ENCODE data around the gene TRIM9.

TRIM9 gene

DNA sequence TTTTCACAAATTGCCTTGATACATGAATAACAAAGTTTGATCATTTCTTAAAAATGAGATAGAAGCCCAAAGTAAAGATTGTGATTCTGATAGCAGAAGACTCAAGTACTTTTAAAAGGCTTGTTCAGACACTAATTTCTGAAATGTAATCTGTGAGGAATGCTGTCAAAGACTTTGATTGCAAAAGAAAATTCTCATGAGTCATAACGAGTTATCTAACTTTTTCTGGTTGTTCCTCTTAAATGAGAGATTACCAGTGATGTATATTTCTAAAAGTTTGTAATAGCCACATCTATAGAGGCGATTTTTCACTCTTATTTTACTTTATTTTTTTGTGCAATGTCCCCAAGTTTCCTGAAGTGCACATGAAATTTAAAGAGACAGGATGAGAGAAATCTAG lies 157.6 kb downstream of the TRIM9 start:
- H3K4me1 ChIP-seq (ENCODE audit: low read length), result peaks cover 16% of the 10 kb centered on the region
- H3K79me2 ChIP-seq (ENCODE audit: low read length), result no peaks in the 10 kb centered on the region
- no peaks in the 10 kb centered on the region for H3K27me3 ChIP-seq (ENCODE audit: low read depth, low read length)
- H3K4me2 ChIP-seq (ENCODE audit: low read length), result peak overlapping the region; percentile 4
- no peak overlapping the region for H3K9ac ChIP-seq (ENCODE audit: low read length)
- H3K27ac ChIP-seq (ENCODE audit: low read length), result no peak overlapping the region
- H3K9me3 ChIP-seq (ENCODE audit: insufficient read depth, low read length), result no peaks in the 10 kb centered on the region
- no peak overlapping the region for H2AFZ ChIP-seq (ENCODE audit: low read depth, low read length)
- no peaks in the 10 kb centered on the region for H4K20me1 ChIP-seq (ENCODE audit: insufficient read depth, low read length)
- TF ChIP-seq, protein P1, sequence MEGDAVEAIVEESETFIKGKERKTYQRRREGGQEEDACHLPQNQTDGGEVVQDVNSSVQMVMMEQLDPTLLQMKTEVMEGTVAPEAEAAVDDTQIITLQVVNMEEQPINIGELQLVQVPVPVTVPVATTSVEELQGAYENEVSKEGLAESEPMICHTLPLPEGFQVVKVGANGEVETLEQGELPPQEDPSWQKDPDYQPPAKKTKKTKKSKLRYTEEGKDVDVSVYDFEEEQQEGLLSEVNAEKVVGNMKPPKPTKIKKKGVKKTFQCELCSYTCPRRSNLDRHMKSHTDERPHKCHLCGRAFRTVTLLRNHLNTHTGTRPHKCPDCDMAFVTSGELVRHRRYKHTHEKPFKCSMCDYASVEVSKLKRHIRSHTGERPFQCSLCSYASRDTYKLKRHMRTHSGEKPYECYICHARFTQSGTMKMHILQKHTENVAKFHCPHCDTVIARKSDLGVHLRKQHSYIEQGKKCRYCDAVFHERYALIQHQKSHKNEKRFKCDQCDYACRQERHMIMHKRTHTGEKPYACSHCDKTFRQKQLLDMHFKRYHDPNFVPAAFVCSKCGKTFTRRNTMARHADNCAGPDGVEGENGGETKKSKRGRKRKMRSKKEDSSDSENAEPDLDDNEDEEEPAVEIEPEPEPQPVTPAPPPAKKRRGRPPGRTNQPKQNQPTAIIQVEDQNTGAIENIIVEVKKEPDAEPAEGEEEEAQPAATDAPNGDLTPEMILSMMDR (IDR thresholded peaks at IDR 0.05; ENCODE audit: low read depth, low read length), result no peak
- H3K4me3 ChIP-seq (ENCODE audit: low read length), result no peak overlapping the region
- no peaks in the 10 kb centered on the region for H3K36me3 ChIP-seq (replicated peaks; ENCODE audit: low read depth, low read length)

DNA sequence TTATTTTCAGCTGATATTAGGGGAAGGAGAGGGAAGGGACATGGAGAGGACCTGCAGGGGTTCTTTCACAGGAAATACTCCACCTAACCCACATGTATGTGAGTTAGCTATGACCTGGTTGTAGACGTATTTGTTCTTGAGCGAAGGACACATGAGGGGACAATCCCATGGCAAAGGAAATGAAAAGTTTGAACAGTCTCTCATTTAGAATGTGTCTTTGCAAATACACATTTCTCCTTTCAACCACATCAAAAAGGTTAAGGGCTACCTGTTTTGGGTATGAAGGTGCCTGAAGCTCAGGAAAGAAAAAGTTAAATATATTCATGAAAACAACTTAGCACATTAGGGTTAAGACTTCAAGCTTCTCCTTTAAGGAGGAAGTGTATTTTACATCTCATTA lies 158.0 kb downstream of the TRIM9 start:
- H3K27ac ChIP-seq (ENCODE audit: low read length), result no peak overlapping the region
- no peaks in the 10 kb centered on the region for H4K20me1 ChIP-seq (ENCODE audit: insufficient read depth, low read length)
- no peaks in the 10 kb centered on the region for H3K79me2 ChIP-seq (ENCODE audit: low read length)
- H3K9me3 ChIP-seq (ENCODE audit: insufficient read depth, low read length), result no peaks in the 10 kb centered on the region
- H3K9ac ChIP-seq (ENCODE audit: low read length), result no peak overlapping the region
- peaks cover 16% of the 10 kb centered on the region for H3K4me1 ChIP-seq (ENCODE audit: low read length)
- no peak overlapping the region for H3K4me3 ChIP-seq (ENCODE audit: low read length)
- H3K4me2 ChIP-seq (ENCODE audit: low read length), result peak overlapping the region; percentile 4
- TF ChIP-seq, protein P1 (IDR thresholded peaks at IDR 0.05; ENCODE audit: low read depth, low read length), result no peak
- no peak for TF ChIP-seq EZH2phosphoT487 (IDR thresholded peaks at IDR 0.05; ENCODE audit: low read depth)
- no peaks in the 10 kb centered on the region for H3K27me3 ChIP-seq (ENCODE audit: low read depth, low read length)
- H3K36me3 ChIP-seq (replicated peaks; ENCODE audit: low read depth, low read length), result no peaks in the 10 kb centered on the region
- no peak overlapping the region for H2AFZ ChIP-seq (ENCODE audit: low read depth, low read length)

DNA sequence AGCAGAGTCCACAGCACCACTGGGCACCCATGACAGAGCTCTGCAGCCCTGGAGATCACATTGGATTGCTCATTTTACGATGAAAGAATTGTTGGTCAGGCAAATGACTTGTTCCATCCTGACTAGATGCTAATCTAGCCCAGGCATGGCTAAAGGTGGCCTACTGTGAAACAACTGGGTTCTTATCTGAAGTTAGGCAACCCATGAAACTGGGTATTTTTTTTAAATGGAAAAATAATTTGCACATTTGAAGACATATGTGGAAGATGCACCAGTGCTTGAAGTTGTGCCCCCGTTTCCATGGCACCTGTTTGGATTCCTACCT lies 158.9 kb downstream of the TRIM9 start:
- Histone ChIP-seq H3K27me3 (ENCODE audit: low read depth, low read length) (no peaks in the 10 kb centered on the region; the same call in 1 of the 2 replicates), H3K4me3 (ENCODE audit: low read length) (no peak overlapping the region), H3K36me3 (replicated peaks; ENCODE audit: low read depth, low read length) (no peaks in the 10 kb centered on the region), H2AFZ (ENCODE audit: low read depth, low read length) (no peak overlapping the region), H4K20me1 (ENCODE audit: insufficient read depth, low read length) (no peaks in the 10 kb centered on the region), H3K4me1 (ENCODE audit: low read length) (peaks cover 16% of the 10 kb centered on the region), H3K4me2 (ENCODE audit: low read length) (no peak overlapping the region), H3K9me3 (ENCODE audit: insufficient read depth, low read length) (no peaks in the 10 kb centered on the region), H3K9ac (ENCODE audit: low read length) (no peak overlapping the region), H3K27ac (ENCODE audit: low read length) (no peak overlapping the region), H3K79me2 (ENCODE audit: low read length) (no peaks in the 10 kb centered on the region)
- TF ChIP-seq EZH2phosphoT487 (IDR thresholded peaks at IDR 0.05; ENCODE audit: low read depth), result no peak
- TF ChIP-seq, protein P1 (IDR thresholded peaks at IDR 0.05; ENCODE audit: low read depth, low read length), result no peak

DNA sequence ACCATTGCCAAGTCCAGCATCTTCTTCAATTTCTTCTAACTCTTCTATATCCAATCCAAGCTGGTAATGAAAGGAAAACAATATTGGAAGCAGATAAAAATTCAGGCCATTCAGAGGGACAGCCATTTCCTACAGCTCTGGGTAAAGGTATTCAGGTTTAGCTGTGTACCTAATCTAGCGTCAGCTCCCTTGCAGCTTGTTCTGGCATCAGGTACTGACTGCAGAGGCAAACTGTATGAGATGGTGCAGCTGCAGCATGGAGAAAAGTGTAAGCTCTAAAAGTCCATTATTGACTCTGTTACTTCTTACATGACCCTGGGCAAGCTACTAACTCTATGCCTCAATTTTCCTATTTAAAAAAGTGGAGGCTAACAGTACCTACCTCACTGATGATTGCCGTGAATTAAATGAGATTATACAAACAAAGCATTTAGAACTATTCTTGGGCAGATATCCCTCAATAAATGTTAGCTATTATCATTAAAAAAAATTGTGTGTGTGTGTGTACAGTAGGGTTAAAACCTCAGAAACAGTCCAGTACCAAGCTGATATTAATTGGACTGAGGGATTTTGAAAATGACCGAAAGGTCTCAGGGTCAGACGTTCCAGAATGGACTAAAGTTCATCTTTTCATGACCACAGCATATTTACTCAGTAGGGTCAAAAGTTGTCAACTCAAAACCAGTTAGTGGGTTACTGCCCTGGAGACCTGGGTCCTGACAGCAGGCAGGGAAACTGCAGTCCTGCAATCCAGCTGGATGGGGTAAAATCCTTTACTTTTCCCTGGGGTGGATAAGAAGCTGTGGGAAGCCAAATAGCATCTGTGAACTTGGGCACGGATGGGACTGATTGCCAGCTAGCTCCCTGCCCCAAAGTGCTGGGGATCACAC lies 159.5 kb downstream of the TRIM9 start:
- no peaks in the 10 kb centered on the region for H3K79me2 ChIP-seq (ENCODE audit: low read length)
- H4K20me1 ChIP-seq (ENCODE audit: insufficient read depth, low read length), result no peaks in the 10 kb centered on the region
- H3K9ac ChIP-seq (ENCODE audit: low read length), result no peak overlapping the region
- no peak overlapping the region for H3K27ac ChIP-seq (ENCODE audit: low read length)
- peaks cover 2% of the 10 kb centered on the region; the same call in 1 of the 2 replicates for H3K27me3 ChIP-seq (ENCODE audit: low read depth, low read length)
- H3K4me1 ChIP-seq (ENCODE audit: low read length), result peaks cover 16% of the 10 kb centered on the region
- no peaks in the 10 kb centered on the region for H3K9me3 ChIP-seq (ENCODE audit: insufficient read depth, low read length)
- no peak overlapping the region for H3K4me3 ChIP-seq (ENCODE audit: low read length)
- H3K4me2 ChIP-seq (ENCODE audit: low read length), result no peak overlapping the region
- no peaks in the 10 kb centered on the region for H3K36me3 ChIP-seq (replicated peaks; ENCODE audit: low read depth, low read length)
- no peak overlapping the region for H2AFZ ChIP-seq (ENCODE audit: low read depth, low read length)
- no peak for TF ChIP-seq EZH2phosphoT487 (IDR thresholded peaks at IDR 0.05; ENCODE audit: low read depth)
- TF ChIP-seq, protein P1 (IDR thresholded peaks at IDR 0.05; ENCODE audit: low read depth, low read length), result no peak

Measured in OCI-LY3 (cell line).